ENCODE results near the gene SLC7A14. TPM values are rescaled to one million over a fixed set of nuclear protein-coding genes. Genes with fewer than 3 reads are reported as not detected.

SLC7A14 gene
- polyA plus RNA-seq, 2 of the 4 experiments (the other 2 are of a cell fraction): not detected

DNA sequence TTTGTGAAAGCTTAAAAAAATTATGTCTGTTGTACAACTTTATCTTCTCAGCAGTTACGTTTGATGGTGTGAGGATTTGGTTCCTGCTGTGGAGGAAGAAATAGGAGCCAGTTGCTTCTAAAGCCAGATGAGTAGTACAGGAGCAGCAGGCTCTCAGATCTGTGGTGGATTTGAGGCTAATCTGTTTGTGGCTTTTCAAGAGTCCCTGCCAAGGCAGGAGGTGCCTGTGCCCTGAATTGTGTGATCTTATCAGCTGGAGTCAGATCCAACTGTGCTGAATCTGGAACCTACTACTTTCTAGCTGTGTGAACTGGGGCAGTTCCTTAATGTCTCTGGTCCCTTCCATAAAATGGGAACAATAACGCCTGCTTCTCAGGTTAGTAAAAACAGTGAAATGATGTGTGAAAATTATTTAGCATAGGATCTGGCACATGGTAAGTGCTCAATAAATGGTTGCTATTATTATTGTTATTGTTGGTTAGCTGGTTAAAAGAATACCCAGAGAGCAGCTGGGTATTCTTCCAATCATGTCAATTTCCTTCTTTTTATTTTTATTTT is 159.6 kb downstream of the SLC7A14 start:
- no peak for FAIRE-seq
- H3K9me3 ChIP-seq: no peaks in the 10 kb centered on the region
- H3K27ac ChIP-seq: no peak overlapping the region
- WGBS (ENCODE audit: missing lambda C conversion rate): 82% methylated on average over 2 of the region's 2 CpGs
- H3K4me3 ChIP-seq: no peak overlapping the region
- no peak for DNase-seq (ENCODE audit: low read depth in 1 of 2, low spot score in 1 of 2)
- TF ChIP-seq BHLHE40 (IDR thresholded peaks at IDR 0.05; ENCODE audit: low read depth, low read length): no peak
- no peak for TF ChIP-seq HOXB13 (CRISPR knock-in tag; IDR thresholded peaks at IDR 0.05; ENCODE audit: low read depth)
- TF ChIP-seq HEYL (CRISPR knock-in tag; IDR thresholded peaks at IDR 0.05): no peak
- no peak for TF ChIP-seq GATA3 (IDR thresholded peaks at IDR 0.05; ENCODE audit: borderline replicate concordance)
- no peak for TF ChIP-seq CHD4 (IDR thresholded peaks at IDR 0.05; ENCODE audit: borderline replicate concordance)
- TF ChIP-seq, protein P1, sequence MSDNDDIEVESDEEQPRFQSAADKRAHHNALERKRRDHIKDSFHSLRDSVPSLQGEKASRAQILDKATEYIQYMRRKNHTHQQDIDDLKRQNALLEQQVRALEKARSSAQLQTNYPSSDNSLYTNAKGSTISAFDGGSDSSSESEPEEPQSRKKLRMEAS (IDR thresholded peaks at IDR 0.05): no peak
- no peak for TF ChIP-seq RCOR1 (IDR thresholded peaks at IDR 0.05; ENCODE audit: low read depth, low read length)
- TF ChIP-seq ZFP36 (IDR thresholded peaks at IDR 0.05; ENCODE audit: borderline replicate concordance, partially characterized antibody): no peak
- TF ChIP-seq JUN (IDR thresholded peaks at IDR 0.05): no peak
- no peak for TF ChIP-seq MYC (IDR thresholded peaks at IDR 0.05; ENCODE audit: borderline replicate concordance, low read length)
- no peak for TF ChIP-seq HDAC2 (IDR thresholded peaks at IDR 0.05)
- TF ChIP-seq, protein P2, sequence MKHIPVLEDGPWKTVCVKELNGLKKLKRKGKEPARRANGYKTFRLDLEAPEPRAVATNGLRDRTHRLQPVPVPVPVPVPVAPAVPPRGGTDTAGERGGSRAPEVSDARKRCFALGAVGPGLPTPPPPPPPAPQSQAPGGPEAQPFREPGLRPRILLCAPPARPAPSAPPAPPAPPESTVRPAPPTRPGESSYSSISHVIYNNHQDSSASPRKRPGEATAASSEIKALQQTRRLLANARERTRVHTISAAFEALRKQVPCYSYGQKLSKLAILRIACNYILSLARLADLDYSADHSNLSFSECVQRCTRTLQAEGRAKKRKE (CRISPR knock-in tag; IDR thresholded peaks at IDR 0.05; ENCODE audit: low read depth): no peak
- ChIA-PET POLR2A (interaction anchor here (0.6 kb wide), 1 partner anchor 336 kb away, joined by 9 read pairs; no protein-coding TSS in a partner anchor), CTCF (interaction anchor here (1.3 to 3.1 kb wide), 3 partner anchors 12 to 117 kb away, joined by 3 to 12 read pairs (median 4); no protein-coding TSS in a partner anchor)
- H3K4me1 ChIP-seq: no peaks in the 10 kb centered on the region
- ATAC-seq: no peak
- H3K4me2 ChIP-seq: no peak overlapping the region

DNA sequence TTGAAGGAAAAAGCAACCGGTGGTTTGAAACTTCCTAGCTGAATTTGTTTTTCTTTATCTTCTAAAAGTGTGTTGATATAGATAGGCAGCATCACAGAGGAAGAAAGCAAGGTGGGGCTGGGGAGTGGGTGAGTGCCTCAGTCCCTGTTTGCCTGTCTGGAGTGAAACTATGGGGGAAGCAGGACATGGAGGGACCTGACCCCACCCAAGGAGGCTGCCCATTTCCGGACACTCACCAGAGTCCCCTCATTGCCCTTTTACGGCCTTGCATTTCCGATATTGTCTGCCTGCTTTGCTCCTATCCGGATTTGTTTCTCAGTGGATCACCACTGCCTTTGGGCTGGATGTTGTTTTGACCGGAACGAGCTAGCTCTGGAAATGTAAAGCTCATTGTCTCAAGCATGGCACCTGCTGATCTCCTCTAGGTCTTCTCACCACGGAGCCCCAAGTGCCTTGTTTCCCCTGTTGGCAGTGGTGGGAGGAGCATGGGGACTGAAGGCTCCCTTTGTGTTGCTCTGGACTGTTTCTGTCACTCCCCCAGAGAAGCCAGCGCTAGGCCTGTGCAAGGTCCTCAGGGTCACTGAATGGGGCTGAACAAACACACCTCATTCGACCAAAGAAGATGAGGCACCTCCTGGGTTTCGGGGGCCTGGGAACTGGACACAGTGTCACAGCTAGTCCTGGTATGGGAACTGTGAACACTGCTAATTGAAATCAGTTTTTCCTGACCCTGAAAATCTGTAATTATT is 160.2 kb downstream of the SLC7A14 start:
- Histone ChIP-seq H3K4me3 (no peak overlapping the region), H3K27ac (no peak overlapping the region), H3K4me1 (no peaks in the 10 kb centered on the region), H3K4me2 (no peak overlapping the region), H3K9me3 (no peaks in the 10 kb centered on the region)
- WGBS (ENCODE audit: missing lambda C conversion rate): 77% methylated on average over 11 of the region's 11 CpGs
- FAIRE-seq: no peak
- no peak for ATAC-seq
- no peak for DNase-seq (ENCODE audit: low read depth in 1 of 2, low spot score in 1 of 2)
- ChIA-PET POLR2A (interaction anchor here (0.6 kb wide), 1 partner anchor 336 kb away, joined by 9 read pairs; no protein-coding TSS in a partner anchor), CTCF (interaction anchor here (1.3 to 3.1 kb wide), 3 partner anchors 11 to 116 kb away, joined by 3 to 12 read pairs (median 4); no protein-coding TSS in a partner anchor)
- TF ChIP-seq BHLHE40 (IDR thresholded peaks at IDR 0.05; ENCODE audit: low read depth, low read length) (no peak), POLR2A (IDR thresholded peaks at IDR 0.05; ENCODE audit: low read length) (no peak), CHD2 (IDR thresholded peaks at IDR 0.05; ENCODE audit: low read length, partially characterized antibody) (no peak), MAFK (IDR thresholded peaks at IDR 0.05; ENCODE audit: partially characterized antibody) (no peak), CBX2 (IDR thresholded peaks at IDR 0.05; ENCODE audit: borderline replicate concordance, low read depth) (no peak), FOSB (CRISPR knock-in tag; IDR thresholded peaks at IDR 0.05) (no peak), CBX8 (IDR thresholded peaks at IDR 0.05) (no peak), KDM5A (IDR thresholded peaks at IDR 0.05) (no peak), MAZ (IDR thresholded peaks at IDR 0.05; ENCODE audit: borderline replicate concordance, low read depth, low read length) (no peak), RCOR1 (IDR thresholded peaks at IDR 0.05; ENCODE audit: low read depth, low read length) (no peak)
- TF ChIP-seq, protein P3, sequence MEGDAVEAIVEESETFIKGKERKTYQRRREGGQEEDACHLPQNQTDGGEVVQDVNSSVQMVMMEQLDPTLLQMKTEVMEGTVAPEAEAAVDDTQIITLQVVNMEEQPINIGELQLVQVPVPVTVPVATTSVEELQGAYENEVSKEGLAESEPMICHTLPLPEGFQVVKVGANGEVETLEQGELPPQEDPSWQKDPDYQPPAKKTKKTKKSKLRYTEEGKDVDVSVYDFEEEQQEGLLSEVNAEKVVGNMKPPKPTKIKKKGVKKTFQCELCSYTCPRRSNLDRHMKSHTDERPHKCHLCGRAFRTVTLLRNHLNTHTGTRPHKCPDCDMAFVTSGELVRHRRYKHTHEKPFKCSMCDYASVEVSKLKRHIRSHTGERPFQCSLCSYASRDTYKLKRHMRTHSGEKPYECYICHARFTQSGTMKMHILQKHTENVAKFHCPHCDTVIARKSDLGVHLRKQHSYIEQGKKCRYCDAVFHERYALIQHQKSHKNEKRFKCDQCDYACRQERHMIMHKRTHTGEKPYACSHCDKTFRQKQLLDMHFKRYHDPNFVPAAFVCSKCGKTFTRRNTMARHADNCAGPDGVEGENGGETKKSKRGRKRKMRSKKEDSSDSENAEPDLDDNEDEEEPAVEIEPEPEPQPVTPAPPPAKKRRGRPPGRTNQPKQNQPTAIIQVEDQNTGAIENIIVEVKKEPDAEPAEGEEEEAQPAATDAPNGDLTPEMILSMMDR (IDR thresholded peaks at IDR 0.05): no peak
